Choroid plexus epithelial cell (primary cell): ENCODE measurements around the gene CRIP1.

Experiments used
- DNase-seq: peaks from one replicate; pipeline ENCODE4 v3.0.0-alpha.2; 2010; ENCODE audit warnings: low read depth
- H3K4me3 ChIP-seq: 2 replicates; pipeline ENCODE4 v1.5.1; 2011; ENCODE audit warnings: low read depth, mild to moderate bottlenecking, control low read depth, low read length, moderate library complexity
- TF ChIP-seq, protein P1 (sequence below): conservative IDR thresholded peaks from 2 replicates; pipeline ENCODE4 v1.5.1; 2011; ENCODE audit warnings: low read depth, mild to moderate bottlenecking, control low read depth, inconsistent platforms, low read length, moderate library complexity

Gene CRIP1

DNA sequence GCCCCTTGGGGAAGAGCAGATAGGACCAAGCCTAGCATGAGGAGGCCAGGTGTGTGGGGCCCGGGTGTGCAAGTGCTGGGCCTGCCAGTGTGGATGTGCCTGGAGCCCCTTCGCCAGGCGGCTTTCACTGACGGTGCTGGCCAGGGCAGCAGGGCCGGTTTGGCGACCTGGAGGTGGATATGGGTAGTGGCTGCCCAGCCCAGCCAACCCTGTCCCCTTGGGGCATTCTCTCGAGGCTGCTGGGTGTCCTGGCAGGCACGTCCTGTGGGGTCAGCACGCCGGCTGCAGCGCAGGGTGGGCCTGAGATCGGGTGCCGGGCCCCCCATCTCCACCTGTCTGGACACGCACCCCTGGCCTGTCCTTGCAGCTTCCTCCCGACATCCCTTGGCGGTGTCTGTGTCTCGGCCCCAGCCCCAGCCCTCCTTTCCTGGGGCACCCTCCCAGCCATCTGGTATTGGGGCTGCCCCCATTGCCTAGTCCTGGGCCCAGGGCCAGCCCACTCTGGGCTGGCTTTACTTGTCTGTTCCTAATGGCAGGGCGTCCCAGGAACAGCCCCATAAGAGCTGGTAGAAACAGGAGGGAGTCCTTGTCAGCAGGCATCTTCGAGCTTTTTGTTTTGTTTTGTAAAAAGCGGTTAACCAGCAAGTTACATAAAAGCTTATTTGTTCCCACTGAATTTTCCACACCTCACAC, 19.3 kb upstream of the CRIP1 start:
- DNase-seq: no peak
- no peak overlapping the region for H3K4me3 ChIP-seq
- TF ChIP-seq, protein P1, sequence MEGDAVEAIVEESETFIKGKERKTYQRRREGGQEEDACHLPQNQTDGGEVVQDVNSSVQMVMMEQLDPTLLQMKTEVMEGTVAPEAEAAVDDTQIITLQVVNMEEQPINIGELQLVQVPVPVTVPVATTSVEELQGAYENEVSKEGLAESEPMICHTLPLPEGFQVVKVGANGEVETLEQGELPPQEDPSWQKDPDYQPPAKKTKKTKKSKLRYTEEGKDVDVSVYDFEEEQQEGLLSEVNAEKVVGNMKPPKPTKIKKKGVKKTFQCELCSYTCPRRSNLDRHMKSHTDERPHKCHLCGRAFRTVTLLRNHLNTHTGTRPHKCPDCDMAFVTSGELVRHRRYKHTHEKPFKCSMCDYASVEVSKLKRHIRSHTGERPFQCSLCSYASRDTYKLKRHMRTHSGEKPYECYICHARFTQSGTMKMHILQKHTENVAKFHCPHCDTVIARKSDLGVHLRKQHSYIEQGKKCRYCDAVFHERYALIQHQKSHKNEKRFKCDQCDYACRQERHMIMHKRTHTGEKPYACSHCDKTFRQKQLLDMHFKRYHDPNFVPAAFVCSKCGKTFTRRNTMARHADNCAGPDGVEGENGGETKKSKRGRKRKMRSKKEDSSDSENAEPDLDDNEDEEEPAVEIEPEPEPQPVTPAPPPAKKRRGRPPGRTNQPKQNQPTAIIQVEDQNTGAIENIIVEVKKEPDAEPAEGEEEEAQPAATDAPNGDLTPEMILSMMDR: no peak

DNA sequence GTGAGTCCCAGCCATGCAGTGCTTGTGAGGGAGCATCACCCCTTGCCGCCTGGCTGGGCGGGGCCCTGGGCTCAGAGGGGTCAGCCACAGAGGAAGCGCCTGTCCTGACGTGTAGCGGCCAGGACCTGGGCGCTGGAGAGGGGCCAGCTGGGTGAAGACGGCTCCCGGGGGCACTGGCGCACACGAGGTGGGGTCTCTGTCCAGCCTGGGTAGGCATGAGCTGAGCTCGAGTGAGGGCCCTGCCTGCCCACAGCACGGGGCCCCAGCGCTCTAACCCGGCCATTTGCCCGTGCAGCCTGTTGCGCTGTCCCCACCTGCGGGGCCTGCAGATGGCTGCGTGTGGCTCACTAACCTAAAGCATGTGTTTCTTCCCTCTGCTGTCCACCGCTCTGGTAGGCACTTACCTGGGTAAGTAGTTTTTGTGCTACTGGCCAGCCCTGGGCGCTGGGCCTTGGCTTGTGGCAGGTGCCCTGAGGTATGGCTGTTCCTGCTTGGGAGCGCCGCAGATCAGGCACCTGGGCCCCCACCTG, 18.7 kb upstream of the CRIP1 start:
- TF ChIP-seq, protein P1: no peak
- no peak overlapping the region for H3K4me3 ChIP-seq
- no peak for DNase-seq

DNA sequence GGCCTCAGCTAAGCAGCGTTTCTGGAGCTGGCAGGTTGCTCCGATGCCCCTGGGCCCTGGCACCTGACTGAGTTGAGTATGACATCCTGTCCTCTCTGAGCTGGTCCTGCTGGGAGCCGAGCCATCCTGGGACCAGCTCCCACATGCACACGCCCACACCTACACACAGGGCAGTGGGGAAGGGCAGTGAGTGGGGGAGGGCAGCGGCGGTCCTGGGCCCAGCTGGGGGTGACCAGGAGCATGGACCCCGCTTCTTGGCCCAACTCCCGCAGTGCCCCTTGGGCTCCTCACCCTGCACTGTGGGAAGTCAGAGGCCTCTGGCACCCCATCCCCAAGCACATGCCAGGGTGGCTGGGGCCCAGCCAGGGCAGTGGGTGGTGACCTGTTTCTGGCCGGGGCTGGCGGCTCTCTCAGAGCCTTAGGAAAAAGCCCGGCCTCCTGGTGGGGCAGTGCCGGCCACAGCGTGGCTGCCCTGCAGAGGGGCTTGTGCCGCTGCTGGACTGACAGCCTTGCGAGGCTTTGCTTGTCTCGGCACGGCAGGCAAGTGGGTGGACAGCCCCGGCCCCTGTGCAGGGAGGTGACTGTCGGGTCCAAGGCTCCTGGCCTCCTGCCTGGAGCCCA, 18.0 kb upstream of the CRIP1 start:
- TF ChIP-seq, protein P1: no peak
- DNase-seq: no peak
- no peak overlapping the region for H3K4me3 ChIP-seq

DNA sequence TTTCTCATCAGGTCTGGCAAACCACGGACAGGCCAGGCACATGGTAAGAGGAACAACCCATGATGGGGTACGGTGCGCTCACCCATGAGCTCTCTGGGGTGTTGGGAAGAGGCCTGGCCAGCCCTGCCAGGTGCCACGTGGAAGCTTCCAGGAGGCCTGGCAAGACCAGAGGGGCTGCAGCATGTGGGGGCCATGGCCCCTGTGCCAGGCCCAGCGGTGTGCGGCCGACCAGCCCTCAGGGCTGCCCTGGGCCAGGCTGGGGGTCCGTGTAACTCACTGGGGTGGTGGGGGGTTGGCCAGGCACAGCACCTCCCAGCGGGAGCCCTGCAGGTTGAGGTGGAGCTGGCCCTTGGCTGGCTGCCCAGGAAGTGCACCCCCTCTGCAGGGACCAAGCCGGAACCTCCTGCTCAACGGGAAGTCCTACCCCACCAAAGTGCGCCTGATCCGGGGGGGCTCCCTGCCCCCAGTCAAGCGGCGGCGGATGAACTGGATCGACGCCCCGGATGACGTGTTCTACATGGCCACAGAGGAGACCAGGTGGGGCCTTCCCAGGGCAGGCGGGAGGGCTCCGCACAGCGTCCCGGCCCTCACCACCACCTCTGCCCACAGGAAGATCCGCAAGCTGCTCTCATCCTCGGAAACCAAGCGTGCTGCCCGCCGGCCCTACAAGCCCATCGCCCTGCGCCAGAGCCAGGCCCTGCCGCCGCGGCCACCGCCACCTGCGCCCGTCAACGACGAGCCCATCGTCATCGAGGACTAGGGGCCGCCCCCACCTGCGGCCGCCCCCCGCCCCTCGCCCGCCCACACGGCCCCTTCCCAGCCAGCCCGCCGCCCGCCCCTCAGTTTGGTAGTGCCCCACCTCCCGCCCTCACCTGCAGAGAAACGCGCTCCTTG, 17.0 kb upstream of the CRIP1 start:
- TF ChIP-seq, protein P1: no peak
- DNase-seq: no peak
- H3K4me3 ChIP-seq: no peak overlapping the region

DNA sequence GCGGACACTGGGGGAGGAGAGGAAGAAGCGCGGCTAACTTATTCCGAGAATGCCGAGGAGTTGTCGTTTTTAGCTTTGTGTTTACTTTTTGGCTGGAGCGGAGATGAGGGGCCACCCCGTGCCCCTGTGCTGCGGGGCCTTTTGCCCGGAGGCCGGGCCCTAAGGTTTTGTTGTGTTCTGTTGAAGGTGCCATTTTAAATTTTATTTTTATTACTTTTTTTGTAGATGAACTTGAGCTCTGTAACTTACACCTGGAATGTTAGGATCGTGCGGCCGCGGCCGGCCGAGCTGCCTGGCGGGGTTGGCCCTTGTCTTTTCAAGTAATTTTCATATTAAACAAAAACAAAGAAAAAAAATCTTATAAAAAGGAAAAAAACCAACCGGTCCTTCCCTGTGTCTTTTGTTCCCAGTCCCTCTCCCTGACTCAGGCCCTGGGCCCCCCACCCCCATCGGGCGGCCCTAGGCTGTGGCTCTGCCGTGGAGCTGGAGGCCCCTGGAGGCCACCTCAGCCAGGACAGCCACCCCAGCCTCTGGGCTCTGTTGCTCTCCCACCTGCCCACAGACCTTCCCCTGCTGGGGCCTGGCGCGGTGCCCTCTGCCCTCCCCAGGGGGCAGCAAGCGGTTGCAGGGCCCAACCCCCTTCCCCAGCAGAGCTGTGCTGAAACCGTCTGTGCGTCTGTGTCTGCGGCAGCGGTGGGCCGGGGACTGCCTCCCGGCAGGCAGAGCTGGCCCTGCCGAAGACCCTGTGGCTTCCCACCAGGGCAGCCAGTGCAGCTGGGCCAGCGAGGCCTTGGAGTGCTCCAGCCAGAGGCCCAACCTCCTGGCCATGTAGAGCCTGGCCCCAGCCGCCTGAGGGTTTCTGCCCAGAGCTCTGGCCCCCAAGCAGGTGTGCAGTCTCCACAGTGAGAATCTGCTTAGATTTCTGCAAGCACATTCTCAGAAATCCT, 16.1 kb upstream of the CRIP1 start:
- TF ChIP-seq, protein P1: no peak
- no peak for DNase-seq

DNA sequence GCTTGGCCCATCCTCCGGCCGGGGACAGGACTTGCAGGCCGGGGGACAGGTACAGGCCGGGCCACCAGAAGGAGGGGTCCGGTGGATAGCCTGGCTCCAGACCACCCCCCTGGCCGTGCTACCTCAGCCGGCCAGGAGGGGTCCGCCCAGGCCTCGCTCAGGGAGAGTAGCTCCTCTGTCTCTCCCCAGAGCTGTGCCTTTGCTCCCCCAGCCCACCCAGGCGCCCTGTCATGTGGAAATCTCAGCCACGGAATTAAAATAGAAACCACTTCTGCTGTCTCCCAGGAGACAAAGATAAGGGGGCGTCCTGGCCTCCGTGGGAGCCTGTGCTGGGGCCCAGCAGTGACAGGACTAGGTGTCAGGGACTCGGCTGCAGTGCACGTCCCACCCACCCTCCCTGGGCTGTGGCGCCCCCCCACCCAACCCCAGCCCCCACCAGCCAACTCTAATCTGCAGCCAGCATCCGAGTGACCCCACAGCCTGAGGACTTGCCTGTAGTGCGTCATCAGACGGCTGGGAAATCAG, 15.3 kb upstream of the CRIP1 start:
- no peak overlapping the region for H3K4me3 ChIP-seq
- TF ChIP-seq, protein P1: peak; percentile 17
- no peak for DNase-seq

More for the DNA sequence above, 16.1 kb upstream of the CRIP1 start:
- H3K4me3 ChIP-seq: no peak overlapping the region
